ENCODE results near the gene NAA80. TPM values are rescaled to one million over a fixed set of nuclear protein-coding genes. Genes with fewer than 3 reads are reported as not detected.
A peak's percentile ranks its signal among the peaks of the same experiment; 100 is the strongest.

The NAA80 gene
- total RNA-seq, 1 donor = 6.5 TPM

GRCh38 chr3:50292159-50293078 is 6.8 kb downstream of the NAA80 start, which contains the start of gene IFRD2:
IFRD2 (minus strand) TSS chr3:50292429; CDS start chr3:50292274, 155 bp downstream.
- peak; percentile 99 for DNase-seq (ENCODE audit: insufficient read length, low spot score, missing footprints)
- TF ChIP-seq CTCF (IDR thresholded peaks at IDR 0.05; ENCODE audit: extremely low read depth, low read depth, low read length) = no peak
- H3K27me3 ChIP-seq (ENCODE audit: insufficient read depth, low read length) = no peaks in the 10 kb centered on the region
- peak within 1 kb of the TSS; percentile 96 for H2AFZ ChIP-seq (ENCODE audit: low read length)
- H3K4me1 ChIP-seq (ENCODE audit: insufficient read depth, low read length) = peaks cover 14% of the 10 kb centered on the region
- no peaks in the 10 kb centered on the region for H3K9me3 ChIP-seq (ENCODE audit: low read depth, low read length)
- H3K4me3 ChIP-seq (ENCODE audit: insufficient read depth, low read length) = peak within 1 kb of the TSS; percentile 81
- H3K79me2 ChIP-seq (ENCODE audit: insufficient read depth, low read length) = peaks cover 25% of the 10 kb centered on the region
- H3K4me2 ChIP-seq (ENCODE audit: insufficient read depth, low read length) = peak within 1 kb of the TSS; percentile 89
- H3K36me3 ChIP-seq (ENCODE audit: insufficient read depth, low read length) = peaks cover 31% of the 10 kb centered on the region
- H3K27ac ChIP-seq (ENCODE audit: low read depth, low read length) = peak within 1 kb of the TSS; percentile 79
- no peaks in the 10 kb centered on the region for H4K20me1 ChIP-seq (ENCODE audit: insufficient read depth, low read length)

GRCh38 chr3:50290161-50290641 is 9.0 kb downstream of the NAA80 start:
- peaks cover 14% of the 10 kb centered on the region for H3K4me1 ChIP-seq (ENCODE audit: insufficient read depth, low read length)
- peaks cover 33% of the 10 kb centered on the region for H3K36me3 ChIP-seq (ENCODE audit: insufficient read depth, low read length)
- H2AFZ ChIP-seq (ENCODE audit: low read length) = no peak overlapping the region
- TF ChIP-seq CTCF (IDR thresholded peaks at IDR 0.05; ENCODE audit: extremely low read depth, low read depth, low read length) = no peak
- no peak overlapping the region for H3K27ac ChIP-seq (ENCODE audit: low read depth, low read length)
- no peaks in the 10 kb centered on the region for H3K9me3 ChIP-seq (ENCODE audit: low read depth, low read length)
- no peaks in the 10 kb centered on the region for H3K27me3 ChIP-seq (ENCODE audit: insufficient read depth, low read length)
- H3K79me2 ChIP-seq (ENCODE audit: insufficient read depth, low read length) = peaks cover 25% of the 10 kb centered on the region
- DNase-seq (ENCODE audit: insufficient read length, low spot score, missing footprints) = no peak
- no peak overlapping the region for H3K4me3 ChIP-seq (ENCODE audit: insufficient read depth, low read length)
- no peak overlapping the region for H3K4me2 ChIP-seq (ENCODE audit: insufficient read depth, low read length)
- H4K20me1 ChIP-seq (ENCODE audit: insufficient read depth, low read length) = no peaks in the 10 kb centered on the region

- Histone ChIP-seq H3K79me2 (ENCODE audit: insufficient read depth, low read length) (peaks cover 25% of the 10 kb centered on the region), H2AFZ (ENCODE audit: low read length) (no peak overlapping the region), H4K20me1 (ENCODE audit: insufficient read depth, low read length) (no peaks in the 10 kb centered on the region)
These were observed 10.1 kb downstream of the NAA80 start for GRCh38 chr3:50289130-50289529.

More at GRCh38 chr3:50289130-50289529, 10.1 kb downstream of the NAA80 start:
- DNase-seq (ENCODE audit: insufficient read length, low spot score, missing footprints) = peak; percentile 25
- Histone ChIP-seq H3K9me3 (ENCODE audit: low read depth, low read length) (no peaks in the 10 kb centered on the region), H3K36me3 (ENCODE audit: insufficient read depth, low read length) (peaks cover 33% of the 10 kb centered on the region), H3K4me3 (ENCODE audit: insufficient read depth, low read length) (no peak overlapping the region), H3K4me1 (ENCODE audit: insufficient read depth, low read length) (peaks cover 14% of the 10 kb centered on the region), H3K27ac (ENCODE audit: low read depth, low read length) (no peak overlapping the region), H3K27me3 (ENCODE audit: insufficient read depth, low read length) (no peaks in the 10 kb centered on the region), H3K4me2 (ENCODE audit: insufficient read depth, low read length) (no peak overlapping the region)
- no peak for TF ChIP-seq CTCF (IDR thresholded peaks at IDR 0.05; ENCODE audit: extremely low read depth, low read depth, low read length)

Measured in osteoblast (primary cell).